Neural progenitor cell (in vitro differentiated cells): ENCODE measurements around the gene PPFIBP1.
A peak's percentile ranks its signal among the peaks of the same experiment; 100 is the strongest.

Source experiments
- EZH2 ChIP-seq: fragments of 200-600 bp; sonication (generic); IDR thresholded peaks from 2 replicates; pipeline ENCODE4 v1.6.1; 2017; ENCODE audit warnings: antibody characterized with exemption, mild to moderate bottlenecking, moderate library complexity
- EZH2phosphoT487 ChIP-seq: fragments of 200-600 bp; sonication (generic); IDR thresholded peaks from 2 replicates; pipeline ENCODE4 v1.6.1; 2017; ENCODE audit warnings: antibody characterized with exemption
- TF ChIP-seq, protein P1 (sequence below): fragments of 200-600 bp; sonication (generic); IDR thresholded peaks from 2 replicates; pipeline ENCODE4 v1.5.1; 2017; ENCODE audit warnings: antibody characterized with exemption, mild to moderate bottlenecking

DNA sequence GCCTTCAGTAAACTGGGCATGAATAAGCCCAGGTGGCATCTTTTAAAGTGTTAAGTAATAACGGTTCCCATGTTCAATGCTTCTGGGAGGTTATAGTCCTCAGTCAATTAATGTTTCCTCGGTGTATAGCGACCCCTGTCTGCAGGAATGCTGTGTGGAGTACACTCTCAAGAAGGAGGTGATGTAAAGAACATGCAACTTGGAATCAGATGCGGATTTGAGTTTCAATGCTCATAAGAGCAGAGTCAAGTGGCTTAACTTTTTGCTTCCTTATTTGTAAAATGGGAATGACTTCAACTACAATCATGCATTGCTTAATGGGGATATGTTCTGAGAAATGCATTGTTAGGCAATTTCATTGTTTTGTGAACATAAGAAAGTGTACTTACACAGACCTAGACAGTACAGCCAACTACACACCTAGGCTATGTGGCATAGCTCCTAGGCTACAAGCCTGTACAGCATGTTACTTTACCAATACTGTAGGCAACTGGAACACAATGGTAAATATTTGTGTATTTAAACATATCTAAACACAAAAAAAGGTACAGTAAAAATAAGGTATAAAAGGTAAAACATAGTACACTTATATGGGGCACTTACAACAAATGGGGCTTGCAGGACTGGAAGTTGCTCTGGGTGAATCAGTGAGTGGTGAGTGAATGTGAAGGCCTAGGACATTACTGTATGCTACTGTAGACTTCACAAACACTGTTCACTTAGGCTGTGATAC lies 179.9 kb downstream of the PPFIBP1 start:
- TF ChIP-seq, protein P1, sequence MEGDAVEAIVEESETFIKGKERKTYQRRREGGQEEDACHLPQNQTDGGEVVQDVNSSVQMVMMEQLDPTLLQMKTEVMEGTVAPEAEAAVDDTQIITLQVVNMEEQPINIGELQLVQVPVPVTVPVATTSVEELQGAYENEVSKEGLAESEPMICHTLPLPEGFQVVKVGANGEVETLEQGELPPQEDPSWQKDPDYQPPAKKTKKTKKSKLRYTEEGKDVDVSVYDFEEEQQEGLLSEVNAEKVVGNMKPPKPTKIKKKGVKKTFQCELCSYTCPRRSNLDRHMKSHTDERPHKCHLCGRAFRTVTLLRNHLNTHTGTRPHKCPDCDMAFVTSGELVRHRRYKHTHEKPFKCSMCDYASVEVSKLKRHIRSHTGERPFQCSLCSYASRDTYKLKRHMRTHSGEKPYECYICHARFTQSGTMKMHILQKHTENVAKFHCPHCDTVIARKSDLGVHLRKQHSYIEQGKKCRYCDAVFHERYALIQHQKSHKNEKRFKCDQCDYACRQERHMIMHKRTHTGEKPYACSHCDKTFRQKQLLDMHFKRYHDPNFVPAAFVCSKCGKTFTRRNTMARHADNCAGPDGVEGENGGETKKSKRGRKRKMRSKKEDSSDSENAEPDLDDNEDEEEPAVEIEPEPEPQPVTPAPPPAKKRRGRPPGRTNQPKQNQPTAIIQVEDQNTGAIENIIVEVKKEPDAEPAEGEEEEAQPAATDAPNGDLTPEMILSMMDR = peak; percentile 96
- TF ChIP-seq EZH2 = no peak
- no peak for TF ChIP-seq EZH2phosphoT487
